HUES48 (cell line): ENCODE data around the gene SCN3B.

Source experiments
- H3K27ac ChIP-seq: one replicate; pipeline ENCODE4 v1.7.0; 2013; ENCODE audit warnings: low read depth, low read length, inconsistent platforms
- H3K27me3 ChIP-seq: 2 replicates; pipeline ENCODE4 v1.6.1; 2013; ENCODE audit warnings: mild to moderate bottlenecking, low read length; ENCODE audit not compliant: control insufficient read depth, insufficient read depth
- H3K36me3 ChIP-seq: 2 replicates; pipeline ENCODE4 v1.6.1; 2013; ENCODE audit warnings: low read length; ENCODE audit not compliant: control insufficient read depth, insufficient read depth
- H3K4me1 ChIP-seq: 2 replicates; pipeline ENCODE4 v1.6.1; 2013; ENCODE audit warnings: mild to moderate bottlenecking, low read length; ENCODE audit not compliant: control insufficient read depth, insufficient read depth
- H3K4me3 ChIP-seq: 2 replicates; pipeline ENCODE4 v1.5.1; 2013; ENCODE audit warnings: mild to moderate bottlenecking, low read depth, low read length
- H3K9ac ChIP-seq: 2 replicates; pipeline ENCODE4 v1.6.1; 2013; ENCODE audit warnings: mild to moderate bottlenecking, low read depth, low read length, moderate library complexity
- H3K9me3 ChIP-seq: 2 replicates; pipeline ENCODE4 v1.6.1; 2013; ENCODE audit warnings: low read length; ENCODE audit not compliant: control insufficient read depth, insufficient read depth

The SCN3B gene

DNA sequence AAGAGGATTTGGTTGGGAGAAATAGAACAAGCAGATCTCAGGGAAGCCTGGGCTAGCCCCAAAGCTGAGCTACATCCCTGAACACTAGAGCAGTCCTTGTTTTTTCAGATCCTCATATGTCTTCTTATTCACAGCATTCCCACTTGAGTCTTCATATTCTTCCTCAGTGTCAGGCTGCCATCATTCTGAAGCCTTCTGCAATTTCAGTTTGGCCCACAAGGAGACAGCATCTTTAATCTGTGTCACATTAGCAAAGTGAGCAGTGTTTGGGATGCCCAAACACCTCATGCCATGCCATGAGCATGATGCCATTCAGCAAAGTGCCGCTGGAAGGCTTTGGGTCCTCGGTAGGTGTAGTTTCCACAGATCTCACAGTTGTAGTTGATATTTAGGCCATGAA is 56.6 kb downstream of the SCN3B start:
- Histone ChIP-seq H3K4me3 (no peak overlapping the region), H3K4me1 (no peaks in the 10 kb centered on the region), H3K36me3 (peaks cover 28% of the 10 kb centered on the region; the same call in 1 of the 2 replicates), H3K9me3 (no peaks in the 10 kb centered on the region), H3K9ac (no peak overlapping the region), H3K27ac (no peak overlapping the region), H3K27me3 (no peaks in the 10 kb centered on the region)

DNA sequence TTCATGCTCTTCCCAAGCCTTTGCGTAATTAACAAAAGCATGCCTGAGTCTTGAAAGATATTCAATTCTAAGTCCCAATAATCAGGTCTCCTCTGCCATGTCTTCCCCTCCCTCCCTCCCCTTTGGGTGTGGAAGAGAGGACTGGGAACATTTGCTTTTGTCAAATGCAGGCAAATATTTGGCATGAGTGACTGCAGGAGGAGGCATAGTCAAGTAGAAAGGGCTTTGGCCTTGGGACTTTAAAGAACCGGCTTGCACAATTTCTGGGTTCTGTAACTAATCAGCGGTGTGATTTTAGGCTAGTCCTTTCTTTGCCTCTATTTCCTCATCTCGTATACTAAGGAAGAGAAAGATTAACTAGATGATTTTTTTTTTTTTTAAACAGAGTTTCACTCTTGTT is 59.5 kb downstream of the SCN3B start:
- Histone ChIP-seq H3K4me1 (no peaks in the 10 kb centered on the region), H3K4me3 (no peak overlapping the region), H3K27me3 (no peaks in the 10 kb centered on the region), H3K9ac (no peak overlapping the region), H3K9me3 (no peaks in the 10 kb centered on the region), H3K27ac (no peak overlapping the region), H3K36me3 (peaks cover 17% of the 10 kb centered on the region; the same call in 1 of the 2 replicates)

DNA sequence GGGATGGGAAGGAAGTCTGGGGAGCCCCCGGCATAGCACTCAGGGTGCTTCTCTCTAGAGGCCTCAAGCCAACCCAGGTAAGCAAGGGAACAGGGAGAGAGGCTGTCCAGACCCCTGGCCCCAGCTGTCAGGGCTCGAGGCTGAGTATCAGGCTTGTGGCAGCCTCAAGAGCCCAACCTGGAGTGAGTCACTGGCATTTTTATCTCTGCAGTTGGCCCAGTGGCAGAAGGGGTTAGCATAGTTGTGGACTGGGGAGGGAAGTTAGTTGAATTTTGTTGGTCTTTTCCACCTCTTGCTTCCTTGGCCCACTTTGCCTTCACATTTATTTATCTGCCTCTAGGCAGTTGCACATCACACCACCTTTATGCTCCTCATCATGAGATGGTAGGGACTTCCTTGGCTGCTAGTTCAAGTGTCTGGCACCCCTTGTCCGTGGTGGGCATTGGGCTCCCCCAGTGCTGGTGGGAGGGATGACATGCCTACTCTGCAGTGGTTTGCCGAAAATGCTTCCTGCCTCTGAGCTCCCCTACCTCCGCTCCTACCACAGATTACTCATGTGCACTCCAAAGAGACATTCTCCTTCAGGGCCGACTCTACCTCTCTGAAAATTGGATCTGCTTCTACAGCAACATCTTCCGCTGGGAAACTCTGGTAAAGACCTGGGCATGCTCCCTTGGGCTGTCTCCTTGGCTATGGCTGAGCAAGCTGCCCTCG is 60.1 kb downstream of the SCN3B start:
- Histone ChIP-seq H3K9me3 (no peaks in the 10 kb centered on the region), H3K27ac (no peak overlapping the region), H3K27me3 (no peaks in the 10 kb centered on the region), H3K4me3 (no peak overlapping the region), H3K9ac (no peak overlapping the region), H3K4me1 (no peaks in the 10 kb centered on the region), H3K36me3 (peaks cover 17% of the 10 kb centered on the region; the same call in 1 of the 2 replicates)

DNA sequence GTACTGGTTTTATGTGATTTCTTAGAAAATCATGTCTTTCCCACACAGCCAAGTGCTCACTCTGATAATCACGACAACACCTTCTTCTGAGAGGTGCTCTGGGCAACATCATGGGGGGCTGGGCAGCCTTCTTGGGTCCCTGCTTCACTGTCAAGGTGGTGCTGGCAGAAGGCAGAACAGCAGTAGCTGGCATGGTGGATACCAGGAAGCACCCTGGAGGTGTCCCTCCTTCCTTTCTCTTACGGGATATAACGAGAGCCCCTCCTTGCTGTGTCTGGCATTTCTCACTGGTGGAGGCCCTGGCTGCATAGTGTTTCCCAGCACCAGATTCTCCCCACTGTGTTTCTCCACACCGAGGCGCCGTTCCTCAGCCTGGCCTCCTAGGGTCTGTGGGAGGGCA is 60.9 kb downstream of the SCN3B start:
- Histone ChIP-seq H3K27ac (no peak overlapping the region), H3K36me3 (peaks cover 15% of the 10 kb centered on the region; the same call in 1 of the 2 replicates), H3K9me3 (no peaks in the 10 kb centered on the region), H3K9ac (no peak overlapping the region), H3K4me3 (no peak overlapping the region), H3K27me3 (no peaks in the 10 kb centered on the region), H3K4me1 (no peaks in the 10 kb centered on the region)

DNA sequence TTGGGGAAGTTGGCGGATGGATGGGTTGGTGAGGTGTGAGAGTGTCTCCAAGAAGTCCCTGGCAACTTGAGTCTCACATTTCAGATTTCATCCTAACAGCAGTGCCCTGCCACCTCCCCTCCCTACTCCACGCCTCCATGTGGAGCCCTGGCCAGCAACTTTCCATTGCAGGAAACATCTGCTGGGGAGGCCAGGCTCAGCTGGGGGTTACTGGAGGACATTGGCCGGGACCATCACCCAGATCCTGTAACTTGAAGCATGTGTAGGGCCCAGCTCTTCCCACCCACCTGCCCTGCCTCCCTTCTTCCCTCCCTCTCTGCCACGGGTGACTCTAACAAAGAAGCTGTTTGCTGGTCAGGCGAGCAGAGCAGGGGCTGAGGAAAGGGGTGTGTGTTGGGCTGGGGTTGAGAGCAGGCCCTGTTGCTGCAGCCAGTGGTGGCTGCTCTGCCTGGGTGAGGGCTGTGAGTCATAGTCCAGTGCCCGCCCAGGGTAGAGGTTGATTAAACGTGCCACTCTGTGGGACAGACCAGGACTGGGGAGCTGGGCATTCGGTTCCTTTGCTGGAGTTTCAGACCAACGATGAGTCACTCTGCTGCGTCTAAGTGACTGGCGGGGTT is 64.0 kb downstream of the SCN3B start:
- no peaks in the 10 kb centered on the region for H3K27me3 ChIP-seq
- no peak overlapping the region for H3K27ac ChIP-seq
- H3K4me1 ChIP-seq = no peaks in the 10 kb centered on the region; the same call in 1 of the 2 replicates
- H3K36me3 ChIP-seq = peaks cover 17% of the 10 kb centered on the region; the same call in 1 of the 2 replicates
- H3K4me3 ChIP-seq = no peak overlapping the region
- H3K9me3 ChIP-seq = no peaks in the 10 kb centered on the region
- no peak overlapping the region for H3K9ac ChIP-seq

DNA sequence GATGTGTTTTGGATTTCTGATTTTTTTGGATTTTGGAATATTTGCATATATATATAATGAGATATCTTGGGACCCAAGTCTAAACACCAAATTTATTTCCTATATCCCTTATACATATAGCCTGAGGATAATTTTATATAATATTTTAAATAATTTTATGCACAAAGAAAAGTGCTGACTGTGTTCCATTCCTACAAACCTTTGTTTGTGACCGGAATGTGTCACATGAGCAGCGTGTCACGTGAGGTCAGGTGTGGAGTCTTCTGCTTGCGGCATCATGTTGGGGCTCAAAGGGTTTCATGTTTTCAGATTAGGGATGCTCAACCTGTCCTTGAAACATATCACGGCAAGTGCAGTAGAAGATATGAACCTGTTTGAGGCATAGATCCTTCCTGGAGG is 65.6 kb downstream of the SCN3B start:
- no peaks in the 10 kb centered on the region for H3K27me3 ChIP-seq
- H3K27ac ChIP-seq = no peak overlapping the region
- H3K9me3 ChIP-seq = no peaks in the 10 kb centered on the region
- H3K36me3 ChIP-seq = peaks cover 10% of the 10 kb centered on the region; the same call in 1 of the 2 replicates
- no peak overlapping the region for H3K4me3 ChIP-seq
- no peak overlapping the region for H3K9ac ChIP-seq
- no peaks in the 10 kb centered on the region; the same call in 1 of the 2 replicates for H3K4me1 ChIP-seq

DNA sequence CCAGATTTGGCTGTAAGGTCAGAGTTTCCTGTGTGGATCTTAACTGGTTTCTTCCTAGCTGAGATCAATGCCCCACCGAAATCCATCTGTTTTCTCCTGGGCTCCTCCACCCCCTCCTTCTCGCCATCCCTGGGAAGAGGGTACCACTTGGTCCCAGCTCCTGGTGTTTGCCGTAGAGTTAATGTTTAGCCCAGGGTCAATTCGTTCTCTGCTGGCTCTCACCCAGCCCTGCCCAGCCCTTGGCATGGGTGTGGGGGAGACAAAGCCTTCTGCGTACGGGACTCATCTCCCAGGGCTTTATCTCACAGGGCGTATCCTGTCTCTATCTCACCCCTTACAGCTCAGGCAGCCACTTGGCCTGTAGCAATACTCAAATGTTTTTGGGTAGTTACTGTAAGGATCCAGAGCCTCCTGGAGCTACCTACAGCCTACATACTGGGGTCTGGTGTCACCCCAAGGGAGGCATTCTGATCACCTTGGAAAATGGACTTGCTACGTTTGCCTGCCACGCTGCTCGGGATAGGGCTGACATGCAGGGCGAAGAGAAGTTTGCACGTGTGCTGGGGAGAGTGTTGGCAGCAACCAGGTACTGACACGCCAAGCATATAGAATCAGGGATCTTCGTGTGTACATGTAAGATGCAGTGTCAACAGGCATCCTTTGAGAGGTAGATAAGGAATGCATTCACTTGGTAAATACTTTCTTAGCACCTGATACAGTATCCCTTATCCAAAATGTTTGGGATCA is 66.1 kb downstream of the SCN3B start:
- Histone ChIP-seq H3K27ac (no peak overlapping the region), H3K9ac (no peak overlapping the region), H3K27me3 (no peaks in the 10 kb centered on the region), H3K4me1 (no peaks in the 10 kb centered on the region; the same call in 1 of the 2 replicates), H3K4me3 (no peak overlapping the region), H3K9me3 (no peaks in the 10 kb centered on the region), H3K36me3 (peaks cover 10% of the 10 kb centered on the region; the same call in 1 of the 2 replicates)

DNA sequence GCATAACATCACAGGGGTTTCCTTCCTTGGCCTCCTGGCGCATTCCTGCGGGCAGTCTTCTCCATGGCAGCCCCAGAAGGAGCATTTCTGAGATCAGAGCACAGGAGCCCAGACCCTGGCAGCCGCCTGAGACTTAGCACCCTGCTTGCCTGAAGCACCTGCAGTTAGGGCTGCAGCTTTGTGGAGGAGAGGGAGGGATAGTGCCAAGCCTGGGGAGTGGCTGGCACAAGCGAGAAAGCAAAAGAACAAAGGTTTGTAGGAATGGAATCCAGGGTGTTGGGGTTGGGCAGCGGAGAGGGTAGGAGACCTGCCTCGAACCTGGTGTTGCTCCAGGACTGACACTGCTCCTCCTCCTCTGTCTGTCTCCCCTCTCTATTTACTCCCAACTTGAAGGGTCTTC is 66.9 kb downstream of the SCN3B start:
- H3K27me3 ChIP-seq = no peaks in the 10 kb centered on the region
- no peaks in the 10 kb centered on the region; the same call in 1 of the 2 replicates for H3K4me1 ChIP-seq
- peaks cover 10% of the 10 kb centered on the region; the same call in 1 of the 2 replicates for H3K36me3 ChIP-seq
- H3K9ac ChIP-seq = no peak overlapping the region
- no peak overlapping the region for H3K27ac ChIP-seq
- H3K9me3 ChIP-seq = no peaks in the 10 kb centered on the region
- no peak overlapping the region for H3K4me3 ChIP-seq

DNA sequence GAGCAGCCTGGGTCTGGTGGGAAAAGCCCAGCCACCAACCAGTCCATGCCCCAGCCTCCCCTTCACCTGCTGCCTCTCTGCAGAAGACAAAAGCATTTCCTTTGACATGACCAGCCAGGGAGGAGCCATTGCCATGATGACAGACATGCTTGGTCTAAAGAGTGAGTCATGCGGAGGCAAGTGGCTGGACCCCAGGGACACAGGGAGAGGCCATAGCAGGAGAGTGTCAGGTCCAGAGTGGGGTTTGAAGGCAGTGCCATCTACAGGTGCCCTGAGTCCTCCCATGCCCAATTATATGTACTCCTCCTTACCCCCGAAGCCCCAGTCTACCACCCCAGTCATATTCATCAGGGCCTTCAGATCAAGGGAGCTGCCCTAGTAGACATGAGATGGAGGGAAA is 67.4 kb downstream of the SCN3B start:
- H3K36me3 ChIP-seq = peaks cover 10% of the 10 kb centered on the region; the same call in 1 of the 2 replicates
- no peak overlapping the region for H3K4me3 ChIP-seq
- H3K27ac ChIP-seq = no peak overlapping the region
- no peak overlapping the region for H3K9ac ChIP-seq
- H3K4me1 ChIP-seq = no peaks in the 10 kb centered on the region; the same call in 1 of the 2 replicates
- no peaks in the 10 kb centered on the region for H3K9me3 ChIP-seq
- H3K27me3 ChIP-seq = no peaks in the 10 kb centered on the region

DNA sequence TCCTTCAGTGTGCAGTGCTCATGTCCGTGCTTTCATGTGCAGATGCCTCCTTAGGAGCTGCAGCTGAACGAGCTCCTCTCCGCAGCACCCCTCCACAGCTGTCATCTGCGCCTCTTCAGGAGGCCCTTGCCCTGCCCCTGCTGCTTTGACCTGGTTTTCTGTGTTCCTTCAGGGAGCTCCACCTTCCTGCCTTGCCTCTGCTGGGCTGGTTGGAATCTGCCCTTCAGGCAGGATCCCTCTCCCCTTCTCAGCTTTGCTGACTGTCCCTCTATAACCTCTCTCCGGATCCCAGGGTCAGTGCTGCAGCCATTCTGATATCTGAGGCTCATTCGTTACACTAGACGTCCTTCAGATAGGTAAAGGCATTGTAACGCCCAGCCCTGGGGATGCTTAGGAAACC is 67.9 kb downstream of the SCN3B start:
- peaks cover 10% of the 10 kb centered on the region; the same call in 1 of the 2 replicates for H3K36me3 ChIP-seq
- no peak overlapping the region for H3K27ac ChIP-seq
- H3K9me3 ChIP-seq = no peaks in the 10 kb centered on the region
- H3K4me1 ChIP-seq = no peaks in the 10 kb centered on the region; the same call in 1 of the 2 replicates
- no peak overlapping the region for H3K4me3 ChIP-seq
- H3K27me3 ChIP-seq = no peaks in the 10 kb centered on the region
- no peak overlapping the region for H3K9ac ChIP-seq
